Endothelial cell of umbilical vein (primary cell): Measurements from ENCODE around the gene PRRC2A. TPM values are rescaled to one million over a fixed set of nuclear protein-coding genes. Genes with fewer than 3 reads are reported as not detected.

ENCODE experiments used
- BruUV-seq: library from RNA; stranded (reverse); fragments of 400-500 nt; replicated peaks from 2 replicates; lab custom pipeline; 2021; lab: Mats Ljungman, UMichigan
- CTCF ChIA-PET: fragments of 300-600, 350-600 bp; sonication (Branson Sonifier 250); formaldehyde crosslinking; loops from one replicate; lab custom pipeline; 2021; ENCODE audit warnings: antibody characterized with exemption, inconsistent platforms; lab: Charles Lee
- POLR2A ChIA-PET: fragments of 300-600, 350-600 bp; sonication (Branson Sonifier 250); formaldehyde crosslinking; loops from one replicate; lab custom pipeline; 2021; ENCODE audit warnings: antibody characterized with exemption, inconsistent platforms; lab: Charles Lee
- DNase-seq: peaks from one replicate; pipeline ENCODE4 v3.0.0-alpha.2; 2011; ENCODE audit warnings: low read depth, low spot score
- FAIRE-seq: peaks from 2 replicates; lab custom pipeline; 2011; peaks lifted over from hg19 to GRCh38; lab: Jason Lieb, UNC
- H2AFZ ChIP-seq: 2 replicates; pipeline ENCODE4 v1.6.0; 2012; ENCODE audit warnings: low read depth, low read length, control low read depth, inconsistent platforms
- H3K27ac ChIP-seq: 2 replicates; pipeline ENCODE4 v1.5.1; 2011; ENCODE audit warnings: low read depth, mild to moderate bottlenecking, control low read depth, low read length, moderate library complexity; ENCODE audit not compliant: insufficient read depth
- H3K27me3 ChIP-seq, 2 experiments: 2 replicates each; pipeline versions ENCODE4 v1.6.0 to v1.6.1; 2011; ENCODE audit warnings: low read length in 2 of 2, mixed read lengths in 1 of 2; ENCODE audit not compliant: control insufficient read depth in 2 of 2, insufficient read depth in 2 of 2
- H3K36me3 ChIP-seq, 2 experiments: 2 replicates in 1 of 2; 3 replicates in 1 of 2; pipeline ENCODE4 v1.5.1; 2011; ENCODE audit warnings: low read length in 2 of 2, mild to moderate bottlenecking in 1 of 2, moderate library complexity in 1 of 2; ENCODE audit not compliant: control insufficient read depth in 2 of 2, insufficient read depth in 2 of 2; ENCODE audit errors: extremely low read depth in 1 of 2
- H3K4me1 ChIP-seq: 3 replicates; pipeline ENCODE4 v1.5.1; 2011; ENCODE audit warnings: mild to moderate bottlenecking, low read length; ENCODE audit not compliant: control insufficient read depth, insufficient read depth; ENCODE audit errors: extremely low read depth
- H3K4me2 ChIP-seq: 2 replicates; pipeline ENCODE4 v1.6.1; 2011; ENCODE audit warnings: low read length, control low read depth, mixed read lengths; ENCODE audit not compliant: insufficient read depth
- H3K4me3 ChIP-seq, 3 experiments: fragments of 200-600 bp in 1 of 3; sonication (generic), shearing (Covaris generic) in 1 of 3; replicated peaks in 1 of 3; 2 replicates each; pipeline ENCODE4 v1.5.1; 2011 to 2016; ENCODE audit warnings: control low read depth in 3 of 3, low read length in 3 of 3, mild to moderate bottlenecking in 2 of 3, inconsistent platforms in 1 of 3, low read depth in 1 of 3, moderate library complexity in 1 of 3; ENCODE audit not compliant: insufficient read depth in 1 of 3
- H3K79me2 ChIP-seq: 2 replicates; pipeline ENCODE4 v1.6.0; 2012; ENCODE audit warnings: low read length, inconsistent platforms; ENCODE audit not compliant: control insufficient read depth, insufficient read depth
- H3K9ac ChIP-seq: replicated peaks from 2 replicates; pipeline ENCODE3; 2011; ENCODE audit warnings: low read length, control low read depth; ENCODE audit not compliant: insufficient read depth; ENCODE audit errors: extremely low read depth
- H3K9me1 ChIP-seq: replicated peaks from 3 replicates; pipeline ENCODE4 v1.6.0; 2011; ENCODE audit warnings: mild to moderate bottlenecking, low read length; ENCODE audit not compliant: control insufficient read depth, insufficient read depth; ENCODE audit errors: extremely low read depth
- H3K9me3 ChIP-seq: replicated peaks from 2 replicates; pipeline ENCODE4 v1.5.1; 2012; ENCODE audit warnings: low read length, inconsistent platforms; ENCODE audit not compliant: control insufficient read depth, insufficient read depth
- H4K20me1 ChIP-seq: replicated peaks from 2 replicates; pipeline ENCODE3; 2011; ENCODE audit warnings: mild to moderate bottlenecking, low read length; ENCODE audit not compliant: control insufficient read depth, insufficient read depth; ENCODE audit errors: extremely low read depth
- EZH2 ChIP-seq: IDR thresholded peaks from 2 replicates; pipeline ENCODE4 v1.6.1; 2012; ENCODE audit warnings: borderline replicate concordance, low read depth, mild to moderate bottlenecking, moderate library complexity, low read length, inconsistent platforms; ENCODE audit not compliant: severe bottlenecking
- FOS ChIP-seq: IDR thresholded peaks from 2 replicates; pipeline ENCODE4 v1.6.1; 2011; ENCODE audit warnings: mild to moderate bottlenecking, low read length, moderate library complexity, borderline replicate concordance; ENCODE audit not compliant: insufficient read depth
- GATA2 ChIP-seq: IDR thresholded peaks from 2 replicates; pipeline ENCODE4 v1.7.0; 2011; ENCODE audit warnings: low read depth, mild to moderate bottlenecking, moderate library complexity, mixed read lengths, low read length; ENCODE audit not compliant: insufficient read length, insufficient read depth
- JUN ChIP-seq: IDR thresholded peaks from 2 replicates; pipeline ENCODE4 v1.6.1; 2011; ENCODE audit warnings: borderline replicate concordance, low read depth; ENCODE audit not compliant: insufficient read length, insufficient read depth
- dilution Hi-C: fragments of 300-500 bp; cut with MboI; formaldehyde crosslinking; loops from one replicate; pipeline ENCODE4 v1.15.0; 2019; ENCODE audit warnings: low sequenced_read_pairs; ENCODE audit not compliant: extremely low pct_ligation_motif_present
- intact Hi-C: fragments of 100-400 bp; cut with micrococcal nuclease; formaldehyde crosslinking; loops from one replicate; pipeline ENCODE4 v1.10.0; 2022
- polyA plus RNA-seq, 4 experiments: library from polyadenylated mRNA; depleted of rRNA in 3 of 4; stranded (reverse) in 3 of 4; unstranded in 1 of 4; fragments of >200 nt; gene quantifications; 2 replicates each; pipeline versions ENCODE4 v1.2.1 to v1.2.3, GENCODE V29; 2011 to 2012; ENCODE audit warnings: missing spikeins in 1 of 4
- total RNA-seq: library from RNA; stranded (reverse); gene quantifications from 2 replicates; pipeline ENCODE4 v1.2.3, GENCODE V29; 2021
- TF ChIP-seq, protein P1 (sequence below): IDR thresholded peaks from 2 replicates; pipeline ENCODE4 v1.6.1; 2011; ENCODE audit not compliant: insufficient read depth, insufficient read length
- TF ChIP-seq, protein P2 (sequence below), 2 donors: IDR thresholded peaks; 1 replicate in 1 of 2; 2 replicates in 1 of 2; pipeline ENCODE4 v1.5.1; 2011; ENCODE audit warnings: low read length in 2 of 2, mild to moderate bottlenecking in 2 of 2, moderate library complexity in 2 of 2, control low read depth in 1 of 2, inconsistent platforms in 1 of 2, low read depth in 1 of 2; ENCODE audit not compliant: insufficient read depth in 1 of 2; ENCODE audit errors: extremely low read depth in 1 of 2

The PRRC2A gene
- total and polyA plus RNA-seq, 2 donors (not counting 3 experiments of a cell fraction or from before 2014, with no cell fraction given) = 88.4 to 229 TPM

DNA sequence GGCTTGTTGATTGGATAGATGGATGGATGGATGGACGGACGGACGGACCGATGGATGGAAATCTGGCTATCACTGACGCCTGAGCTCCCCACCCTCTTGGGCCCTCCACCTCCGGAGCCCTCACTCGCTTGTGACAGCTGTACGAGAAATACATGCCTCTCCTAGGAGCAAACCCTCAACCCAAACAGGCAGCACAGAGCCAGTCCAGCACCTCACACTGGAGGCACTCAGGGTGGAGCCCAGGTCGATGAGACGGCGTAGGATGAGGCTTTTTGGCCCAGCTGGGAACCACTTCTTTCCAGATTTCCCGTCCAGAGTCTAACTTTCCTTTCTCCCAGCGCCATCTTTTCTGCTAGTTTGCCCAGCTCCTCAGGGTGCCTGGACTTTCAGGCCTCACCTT, 63.1 kb downstream of the PRRC2A start:
- H3K4me2 ChIP-seq = no peak overlapping the region
- FAIRE-seq = no peak
- H3K9me1 ChIP-seq = no peaks in the 10 kb centered on the region
- no peak for DNase-seq
- intact Hi-C loops = no loop called here
- peaks cover 0 to 20% of the 10 kb centered on the region in 2 experiments for H3K36me3 ChIP-seq
- H3K79me2 ChIP-seq = no peaks in the 10 kb centered on the region
- no peak overlapping the region for H3K4me3 ChIP-seq
- ChIA-PET CTCF (interaction anchor here (0.6 to 2.0 kb wide), 4 partner anchors 10 to 146 kb away, joined by 3 to 10 read pairs (median 4); no protein-coding TSS in a partner anchor), POLR2A (no interaction called here)
- H3K9me3 ChIP-seq = no peaks in the 10 kb centered on the region
- no peak overlapping the region for H3K27ac ChIP-seq
- H3K27me3 ChIP-seq = no peaks in the 10 kb centered on the region
- no peak overlapping the region for H3K9ac ChIP-seq
- dilution Hi-C loops = no loop called here
- peaks cover 8% of the 10 kb centered on the region for H3K4me1 ChIP-seq
- H4K20me1 ChIP-seq = no peaks in the 10 kb centered on the region
- no TSS peak for BruUV-seq
- TF ChIP-seq, protein P1, sequence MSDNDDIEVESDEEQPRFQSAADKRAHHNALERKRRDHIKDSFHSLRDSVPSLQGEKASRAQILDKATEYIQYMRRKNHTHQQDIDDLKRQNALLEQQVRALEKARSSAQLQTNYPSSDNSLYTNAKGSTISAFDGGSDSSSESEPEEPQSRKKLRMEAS = no peak
- TF ChIP-seq, protein P2, sequence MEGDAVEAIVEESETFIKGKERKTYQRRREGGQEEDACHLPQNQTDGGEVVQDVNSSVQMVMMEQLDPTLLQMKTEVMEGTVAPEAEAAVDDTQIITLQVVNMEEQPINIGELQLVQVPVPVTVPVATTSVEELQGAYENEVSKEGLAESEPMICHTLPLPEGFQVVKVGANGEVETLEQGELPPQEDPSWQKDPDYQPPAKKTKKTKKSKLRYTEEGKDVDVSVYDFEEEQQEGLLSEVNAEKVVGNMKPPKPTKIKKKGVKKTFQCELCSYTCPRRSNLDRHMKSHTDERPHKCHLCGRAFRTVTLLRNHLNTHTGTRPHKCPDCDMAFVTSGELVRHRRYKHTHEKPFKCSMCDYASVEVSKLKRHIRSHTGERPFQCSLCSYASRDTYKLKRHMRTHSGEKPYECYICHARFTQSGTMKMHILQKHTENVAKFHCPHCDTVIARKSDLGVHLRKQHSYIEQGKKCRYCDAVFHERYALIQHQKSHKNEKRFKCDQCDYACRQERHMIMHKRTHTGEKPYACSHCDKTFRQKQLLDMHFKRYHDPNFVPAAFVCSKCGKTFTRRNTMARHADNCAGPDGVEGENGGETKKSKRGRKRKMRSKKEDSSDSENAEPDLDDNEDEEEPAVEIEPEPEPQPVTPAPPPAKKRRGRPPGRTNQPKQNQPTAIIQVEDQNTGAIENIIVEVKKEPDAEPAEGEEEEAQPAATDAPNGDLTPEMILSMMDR (IDR thresholded peaks at IDR 0.05; ENCODE audit: extremely low read depth in 1 of 2, insufficient read depth in 1 of 2, low read depth in 1 of 2, low read length in 2 of 2) = no peak
- TF ChIP-seq JUN = no peak
- no peak for TF ChIP-seq FOS
- TF ChIP-seq GATA2 = no peak
- TF ChIP-seq EZH2 = no peak
- H2AFZ ChIP-seq = no peak overlapping the region
